GM12874 (cell line): ENCODE results near the gene NHLRC3.

Source experiments
- CTCF ChIP-seq: IDR thresholded peaks from 2 replicates; pipeline ENCODE4 v1.5.1; 2011; ENCODE audit warnings: low read depth, mild to moderate bottlenecking, control low read depth, low read length, moderate library complexity; ENCODE audit not compliant: insufficient read depth

The NHLRC3 gene

GRCh38 chr13:39062004-39062403 is 23.7 kb downstream of the NHLRC3 start:
- no peak for TF ChIP-seq CTCF

GRCh38 chr13:39072842-39073241 is 34.6 kb downstream of the NHLRC3 start:
- no peak for TF ChIP-seq CTCF

DNA sequence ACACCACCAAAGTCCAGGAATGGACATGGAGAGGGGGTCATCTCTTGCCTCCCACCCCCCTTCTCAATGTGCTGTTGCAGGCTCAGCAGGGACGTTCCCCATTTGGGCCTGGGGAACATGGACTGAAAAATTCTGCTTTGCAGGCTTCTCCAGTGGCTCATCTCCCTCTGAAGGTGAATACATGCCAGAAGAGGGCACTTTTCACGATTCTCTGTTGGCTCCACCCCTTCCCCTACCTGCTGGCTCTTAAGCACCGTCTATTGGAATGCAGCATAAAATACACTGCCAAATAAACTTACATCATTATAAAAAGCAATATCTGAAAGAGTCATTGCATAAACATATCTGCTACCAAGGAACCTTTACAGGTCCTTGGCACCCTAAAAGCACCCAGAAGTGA is 35.7 kb downstream of the NHLRC3 start:
- TF ChIP-seq CTCF = no peak

- TF ChIP-seq CTCF = no peak
These were observed 53.3 kb downstream of the NHLRC3 start for GRCh38 chr13:39091586-39091985.

GRCh38 chr13:39095500-39095899 is 57.2 kb downstream of the NHLRC3 start:
- no peak for TF ChIP-seq CTCF

DNA sequence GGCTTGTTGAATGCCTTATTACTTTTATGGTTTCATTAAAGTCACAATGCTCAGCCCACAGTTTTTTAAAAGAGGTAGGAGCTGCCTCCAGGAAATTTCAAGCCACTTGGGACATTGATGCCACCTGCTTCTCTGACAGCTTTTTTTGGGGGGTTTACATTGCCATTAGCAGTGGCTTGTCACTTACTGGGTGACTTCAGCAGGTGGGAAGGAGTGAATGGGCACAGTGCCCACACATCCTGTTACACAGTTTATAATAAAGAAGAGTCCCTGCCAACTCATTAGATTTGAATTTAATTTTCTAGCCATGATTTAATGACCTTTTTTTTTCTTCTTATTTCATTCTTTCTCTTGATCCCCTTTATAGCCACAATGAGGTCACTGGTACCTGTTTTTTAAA is 61.0 kb downstream of the NHLRC3 start:
- no peak for TF ChIP-seq CTCF
